Activated CD4-positive, alpha-beta T cell treated with anti-CD3 and anti-CD28 coated beads, Interleukin-2, Interleukin-4, amounts not matched to agents 100 ng/mL and 50 ng/mL, durations not matched to agents 16 hours and 8 hours (primary cell): ENCODE results near the gene IL10RB.
"Not testable (repeated sequence)": the region's sequence is repeated elsewhere in the genome, so short reads cannot be mapped to it uniquely, and the experiment has no call there.

Experiments used
- DNase-seq: peaks from one replicate; pipeline ENCODE4 v3.0.0-alpha.2; 2020; ENCODE audit warnings: low spot score

The IL10RB gene

GRCh38 chr21:33266050-33266788 lies at the start of gene IL10RB:
TSS of gene IL10RB (plus strand) at chr21:33266367. CDS start at chr21:33266466, 99 bp downstream.
- DNase-seq, result peak; percentile 59

GRCh38 chr21:33217138-33217520 lies 49.0 kb upstream of the IL10RB start:
- DNase-seq, result no peak

GRCh38 chr21:33219300-33219699 lies 46.9 kb upstream of the IL10RB start:
- DNase-seq, result no peak

GRCh38 chr21:33219954-33220353 lies 46.2 kb upstream of the IL10RB start:
- DNase-seq, result no peak

- not testable (repeated sequence) for DNase-seq
These were observed 40.8 kb upstream of the IL10RB start for GRCh38 chr21:33225376-33225775.

DNA sequence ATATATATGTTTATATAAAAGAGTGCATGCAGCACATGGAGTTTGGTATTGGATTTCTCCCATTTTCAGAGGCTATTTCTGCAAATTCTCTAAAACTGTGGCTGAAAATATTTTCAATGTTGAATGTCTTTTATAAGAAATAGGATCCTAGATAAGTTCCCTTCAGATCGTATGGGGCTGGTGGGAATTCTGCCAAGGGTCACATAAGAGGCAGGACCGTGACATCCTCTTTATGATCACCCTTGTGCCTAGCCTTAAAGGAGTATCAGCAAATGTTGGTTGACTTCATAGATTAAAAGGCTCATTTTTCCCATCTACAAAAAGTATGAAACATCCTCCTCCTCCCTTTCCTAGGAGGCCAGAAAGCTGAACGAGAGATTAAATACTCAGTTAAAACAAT lies 37.7 kb upstream of the IL10RB start:
- no peak for DNase-seq

DNA sequence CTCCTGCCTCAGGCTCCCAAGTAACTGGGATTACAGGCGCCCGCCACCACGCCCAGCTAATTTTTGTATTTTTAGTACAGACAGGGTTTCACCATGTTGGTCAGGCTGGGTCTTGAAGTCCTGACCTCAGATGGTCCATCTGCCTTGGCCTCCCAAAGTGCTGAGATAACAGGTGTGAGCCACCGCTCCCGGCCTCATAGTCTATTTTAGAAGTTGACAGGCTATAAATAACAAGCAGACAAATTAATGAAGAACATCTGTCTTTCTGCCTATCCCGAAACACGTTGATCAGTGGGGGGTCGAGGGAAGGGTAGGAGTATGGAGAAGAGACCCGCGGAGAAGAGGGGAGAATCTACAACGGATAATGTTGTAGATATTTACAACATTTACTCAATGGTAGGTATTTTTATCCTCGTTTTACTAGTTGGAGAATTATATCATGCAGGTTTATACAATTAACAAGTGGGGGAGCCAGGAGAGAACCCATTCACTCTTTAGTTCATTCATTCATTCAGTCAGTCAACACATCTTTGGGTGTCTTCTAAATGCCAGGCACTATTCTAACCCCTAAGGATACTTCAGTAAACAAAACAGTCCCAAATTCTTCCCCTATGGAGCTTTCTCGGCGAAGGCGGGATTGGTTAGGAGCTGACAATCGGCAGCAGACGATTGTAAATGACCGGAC lies 36.9 kb upstream of the IL10RB start:
- no peak for DNase-seq

- DNase-seq, result peak; percentile 69
These were observed 36.2 kb upstream of the IL10RB start, which contains the start of gene IFNAR2 for GRCh38 chr21:33229784-33230544. TSS of gene IFNAR2 (plus strand) at chr21:33229938. CDS start at chr21:33241923, 11,985 bp downstream.

GRCh38 chr21:33230545-33231324 lies 35.4 kb upstream of the IL10RB start:
- peak; percentile 35 for DNase-seq

DNA sequence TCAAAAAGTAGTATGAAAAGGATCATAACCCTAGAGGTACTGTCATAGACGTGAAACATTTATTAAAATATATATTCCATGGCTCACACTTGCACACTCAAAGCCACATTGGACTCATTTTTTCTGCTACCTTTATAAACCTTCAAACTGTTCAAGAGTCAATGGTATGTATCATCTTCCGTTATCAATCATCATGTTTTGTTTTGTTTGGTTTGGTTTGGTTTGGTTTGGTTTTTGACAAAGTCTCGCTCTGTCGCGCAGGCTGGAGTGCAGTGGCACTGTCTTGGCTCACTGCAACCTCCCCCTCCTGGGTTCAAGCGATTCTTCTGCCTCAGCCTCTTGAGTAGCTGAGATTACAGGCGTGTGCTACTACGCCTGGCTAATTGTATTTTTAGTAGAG lies 34.6 kb upstream of the IL10RB start:
- peak; percentile 87 for DNase-seq

DNA sequence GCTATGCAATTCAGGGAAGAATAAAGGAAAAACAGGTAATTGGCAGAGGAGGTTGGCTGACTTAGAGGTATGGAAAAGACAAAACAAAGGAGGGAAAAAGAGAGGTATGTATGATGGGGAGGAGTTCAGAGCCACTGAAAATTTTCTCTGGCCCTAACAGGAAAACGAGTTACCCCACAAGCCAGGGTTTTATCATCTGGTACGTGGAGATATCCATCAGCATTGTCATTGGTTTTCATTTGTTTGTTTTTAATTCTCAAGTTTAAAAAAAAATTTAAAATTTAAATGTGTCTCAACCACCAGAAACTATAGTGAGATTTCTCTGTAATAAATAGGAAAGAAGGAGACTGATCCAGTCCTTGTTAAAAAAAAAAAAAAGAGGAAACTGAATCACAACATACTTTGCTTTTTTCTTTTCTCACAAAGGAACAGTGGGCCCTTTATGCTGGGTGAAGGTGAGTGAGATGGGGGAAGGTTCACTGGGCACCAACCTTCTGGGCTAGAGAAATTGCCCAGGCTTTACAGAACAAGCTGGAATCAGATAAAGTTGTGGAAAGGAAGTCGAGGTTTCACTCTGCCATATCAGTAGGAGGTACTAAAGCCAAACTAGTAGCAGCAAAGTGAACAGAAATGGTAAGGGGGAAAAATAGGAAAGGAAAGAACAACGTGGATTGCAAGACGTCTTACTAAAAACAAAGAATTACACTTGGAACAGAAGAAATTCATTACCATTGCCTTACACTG lies 33.7 kb upstream of the IL10RB start:
- DNase-seq, result no peak

- DNase-seq, result no peak
These were observed 31.3 kb upstream of the IL10RB start for GRCh38 chr21:33234635-33235520.

DNA sequence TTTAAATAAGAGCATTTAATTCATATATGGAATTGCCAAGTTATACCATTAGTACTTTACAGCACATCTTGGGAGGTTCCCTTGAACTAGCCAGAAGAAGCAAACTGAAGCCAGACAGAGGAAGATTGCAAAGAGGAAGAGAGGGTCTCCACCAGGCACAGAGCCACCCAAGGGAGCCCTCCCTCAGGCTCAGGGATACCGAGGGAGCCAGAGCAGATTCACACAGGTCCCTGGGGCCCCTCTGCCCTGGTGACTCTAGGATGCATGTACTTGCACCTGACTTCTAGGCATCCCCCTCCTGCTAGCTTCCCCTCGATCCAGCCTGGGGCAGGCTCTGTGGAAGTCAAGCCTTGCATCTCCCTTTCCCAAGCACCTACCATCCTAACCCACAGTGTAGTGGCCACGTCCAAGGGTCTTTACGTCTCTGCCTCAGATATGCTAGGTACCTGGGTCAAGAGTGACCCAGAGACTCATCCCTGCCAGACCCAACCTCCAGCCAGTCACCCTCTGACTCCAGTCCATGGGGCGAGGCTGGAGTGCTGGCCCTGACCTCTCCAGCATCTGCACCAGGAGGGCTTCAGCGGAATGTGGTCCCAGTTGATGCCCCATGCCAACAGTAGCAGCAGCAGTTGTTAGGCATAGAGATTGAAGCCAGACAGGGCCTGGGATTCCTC lies 30.0 kb upstream of the IL10RB start:
- no peak for DNase-seq

DNA sequence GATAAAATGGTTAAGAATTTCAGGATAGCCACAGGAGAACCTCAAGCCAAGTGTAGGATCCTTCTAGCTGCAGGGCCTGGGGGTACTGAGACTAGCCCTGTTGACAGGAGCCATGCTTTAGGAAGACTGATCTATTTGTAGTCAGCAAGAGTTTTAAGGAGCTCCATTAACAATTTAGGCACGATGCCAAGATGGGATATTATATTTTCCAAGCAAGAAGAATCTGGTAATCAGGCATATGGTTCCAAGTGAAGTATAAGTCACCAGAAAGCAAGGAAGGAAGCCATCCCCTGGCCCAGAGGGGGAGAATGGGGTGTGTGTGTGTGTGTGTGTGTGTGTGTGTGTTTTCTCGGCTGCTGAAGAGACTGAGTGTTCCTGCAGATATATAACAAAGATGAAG lies 29.4 kb upstream of the IL10RB start:
- no peak for DNase-seq

GRCh38 chr21:33237486-33237885 lies 28.7 kb upstream of the IL10RB start:
- no peak for DNase-seq

GRCh38 chr21:33238146-33238545 lies 28.0 kb upstream of the IL10RB start:
- DNase-seq, result peak; percentile 30

GRCh38 chr21:33238565-33239255 lies 27.5 kb upstream of the IL10RB start:
- peak; percentile 54 for DNase-seq

GRCh38 chr21:33239559-33240127 lies 26.5 kb upstream of the IL10RB start:
- DNase-seq, result not testable (repeated sequence)

- no peak for DNase-seq
These were observed 25.8 kb upstream of the IL10RB start for GRCh38 chr21:33240404-33240803.
